Fibroblast of pulmonary artery (primary cell): ENCODE measurements around the gene PEMT.

Experiments used
- DNase-seq: peaks from one replicate; pipeline ENCODE4 v3.0.0-alpha.2; 2010; ENCODE audit warnings: low read depth
- H3K4me3 ChIP-seq: replicated peaks from 2 replicates; pipeline ENCODE4 v1.5.1; 2011; ENCODE audit warnings: low read depth, mild to moderate bottlenecking, control low read depth, low read length, moderate library complexity
- TF ChIP-seq, protein P1 (sequence below): IDR thresholded peaks from 2 replicates; pipeline ENCODE4 v1.5.1; 2011; ENCODE audit warnings: mild to moderate bottlenecking, control low read depth, low read length, inconsistent platforms; ENCODE audit errors: missing control alignments

PEMT gene

GRCh38 chr17:17612085-17613022 lies 20.8 kb upstream of the PEMT start:
- no peak overlapping the region for H3K4me3 ChIP-seq
- TF ChIP-seq, protein P1, sequence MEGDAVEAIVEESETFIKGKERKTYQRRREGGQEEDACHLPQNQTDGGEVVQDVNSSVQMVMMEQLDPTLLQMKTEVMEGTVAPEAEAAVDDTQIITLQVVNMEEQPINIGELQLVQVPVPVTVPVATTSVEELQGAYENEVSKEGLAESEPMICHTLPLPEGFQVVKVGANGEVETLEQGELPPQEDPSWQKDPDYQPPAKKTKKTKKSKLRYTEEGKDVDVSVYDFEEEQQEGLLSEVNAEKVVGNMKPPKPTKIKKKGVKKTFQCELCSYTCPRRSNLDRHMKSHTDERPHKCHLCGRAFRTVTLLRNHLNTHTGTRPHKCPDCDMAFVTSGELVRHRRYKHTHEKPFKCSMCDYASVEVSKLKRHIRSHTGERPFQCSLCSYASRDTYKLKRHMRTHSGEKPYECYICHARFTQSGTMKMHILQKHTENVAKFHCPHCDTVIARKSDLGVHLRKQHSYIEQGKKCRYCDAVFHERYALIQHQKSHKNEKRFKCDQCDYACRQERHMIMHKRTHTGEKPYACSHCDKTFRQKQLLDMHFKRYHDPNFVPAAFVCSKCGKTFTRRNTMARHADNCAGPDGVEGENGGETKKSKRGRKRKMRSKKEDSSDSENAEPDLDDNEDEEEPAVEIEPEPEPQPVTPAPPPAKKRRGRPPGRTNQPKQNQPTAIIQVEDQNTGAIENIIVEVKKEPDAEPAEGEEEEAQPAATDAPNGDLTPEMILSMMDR = no peak
- no peak for DNase-seq

GRCh38 chr17:17609121-17609520 lies 17.6 kb upstream of the PEMT start:
- TF ChIP-seq, protein P1 = no peak
- no peak for DNase-seq
- H3K4me3 ChIP-seq = no peak overlapping the region

DNA sequence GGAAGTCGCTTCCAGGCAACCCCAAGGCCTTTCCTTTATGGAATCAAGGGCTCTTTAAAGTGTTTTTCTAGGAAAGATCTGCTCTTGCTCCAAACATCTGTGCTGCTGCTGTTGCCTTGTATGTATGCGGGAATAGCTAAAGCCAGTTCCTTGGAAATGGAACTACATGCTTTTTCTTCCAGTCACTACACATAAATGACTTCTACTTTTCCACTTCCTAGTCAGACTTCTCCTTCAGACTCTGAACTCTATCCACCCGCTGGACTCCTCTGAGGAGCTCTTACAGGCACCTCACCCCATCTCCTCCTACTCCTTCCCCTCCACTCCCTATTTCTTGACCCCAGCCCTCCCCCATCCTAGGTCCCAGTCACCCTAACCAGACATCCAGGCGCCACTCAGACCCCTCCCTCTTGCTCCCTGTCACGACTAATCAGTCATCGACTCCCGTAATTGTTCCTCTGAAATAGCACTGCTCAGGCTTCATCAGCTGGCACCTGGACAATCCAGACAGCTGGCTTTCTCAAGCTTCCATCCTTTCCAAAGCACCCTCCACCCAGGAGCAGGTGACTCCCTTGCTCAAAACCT lies 15.0 kb upstream of the PEMT start:
- TF ChIP-seq, protein P1 = no peak
- no peak for DNase-seq
- H3K4me3 ChIP-seq = no peak overlapping the region

GRCh38 chr17:17605729-17606088 lies 14.2 kb upstream of the PEMT start:
- no peak for DNase-seq
- no peak overlapping the region for H3K4me3 ChIP-seq
- TF ChIP-seq, protein P1 = no peak

- TF ChIP-seq, protein P1 = no peak
- no peak overlapping the region for H3K4me3 ChIP-seq
- DNase-seq = no peak
Observed at GRCh38 chr17:17605083-17605728, 13.7 kb upstream of the PEMT start.

DNA sequence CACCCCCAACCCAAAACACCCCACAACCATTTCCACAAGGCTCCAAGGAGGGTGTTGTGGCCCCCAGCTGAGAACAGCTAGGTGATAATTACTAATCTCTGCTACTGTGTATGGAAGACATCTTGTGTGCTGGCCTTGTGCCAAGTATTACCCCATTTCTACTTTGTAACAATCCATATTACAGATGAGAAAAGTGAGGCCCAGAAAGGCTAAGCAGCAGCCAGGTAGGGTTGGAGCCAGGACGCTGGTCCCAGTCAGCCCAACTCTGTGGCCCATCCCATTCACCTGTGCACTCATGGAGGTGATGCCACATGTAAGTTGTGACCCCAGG lies 12.4 kb upstream of the PEMT start:
- no peak overlapping the region for H3K4me3 ChIP-seq
- TF ChIP-seq, protein P1 = no peak
- DNase-seq = no peak
